Measurements from ENCODE around the gene SLC25A21.

The SLC25A21 gene

DNA sequence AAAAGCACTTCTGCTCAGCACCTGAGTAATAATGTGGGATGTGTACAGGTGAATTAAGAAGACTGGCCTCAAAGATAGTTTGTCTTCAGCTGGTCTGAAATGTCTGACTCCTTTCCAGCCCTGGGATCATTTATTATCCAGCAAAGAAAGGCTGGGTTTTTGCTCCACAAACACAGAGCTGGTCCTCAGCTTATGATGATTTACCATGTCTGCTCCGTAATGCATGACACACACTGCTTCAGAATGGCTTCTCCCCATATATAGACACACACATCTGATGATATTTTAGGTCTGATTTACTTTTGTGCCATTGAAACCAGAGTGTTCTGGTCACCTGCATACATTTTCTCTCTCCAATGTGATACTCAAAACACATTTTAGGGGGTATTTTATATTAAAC, 225.0 kb downstream of the SLC25A21 start:
- Histone ChIP-seq H3K36me3 (ENCODE audit: insufficient read depth, low read length) (no peaks in the 10 kb centered on the region), H3K27me3 (ENCODE audit: control insufficient read depth in 1 of 2, insufficient read depth in 2 of 2, low read length in 2 of 2) (no peaks in the 10 kb centered on the region), H3K4me3 (ENCODE audit: low read depth in 1 of 2, low read length in 2 of 2) (no peak overlapping the region), H3K4me1 (ENCODE audit: insufficient read depth, low read length) (no peaks in the 10 kb centered on the region), H3K27ac (ENCODE audit: low read depth, low read length) (no peak overlapping the region), H3K9me3 (ENCODE audit: low read length) (no peaks in the 10 kb centered on the region), H3K9ac (ENCODE audit: low read length) (no peak overlapping the region)

DNA sequence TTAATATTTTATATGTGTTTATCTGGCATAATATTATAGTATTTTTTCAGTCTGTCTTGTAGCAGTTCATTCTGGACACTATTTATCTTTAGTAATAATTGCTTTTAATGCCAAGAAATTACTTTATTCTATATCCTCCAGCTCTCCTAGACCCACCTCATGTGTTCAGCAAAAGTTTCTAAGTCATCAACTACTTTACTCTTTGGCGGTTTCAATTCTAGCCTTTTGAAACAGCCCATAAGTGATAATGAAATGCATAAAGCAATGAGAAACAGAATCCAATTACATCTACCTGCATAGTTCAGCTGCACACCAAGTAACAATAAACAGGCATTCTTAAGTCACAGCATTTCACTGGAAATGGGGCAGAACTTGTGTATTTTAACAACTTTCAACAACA, 225.5 kb downstream of the SLC25A21 start:
- Histone ChIP-seq H3K9me3 (ENCODE audit: low read length) (no peaks in the 10 kb centered on the region), H3K9ac (ENCODE audit: low read length) (no peak overlapping the region), H3K27ac (ENCODE audit: low read depth, low read length) (no peak overlapping the region), H3K36me3 (ENCODE audit: insufficient read depth, low read length) (no peaks in the 10 kb centered on the region), H3K4me3 (ENCODE audit: low read depth in 1 of 2, low read length in 2 of 2) (no peak overlapping the region), H3K4me1 (ENCODE audit: insufficient read depth, low read length) (no peaks in the 10 kb centered on the region), H3K27me3 (ENCODE audit: control insufficient read depth in 1 of 2, insufficient read depth in 2 of 2, low read length in 2 of 2) (no peaks in the 10 kb centered on the region)

DNA sequence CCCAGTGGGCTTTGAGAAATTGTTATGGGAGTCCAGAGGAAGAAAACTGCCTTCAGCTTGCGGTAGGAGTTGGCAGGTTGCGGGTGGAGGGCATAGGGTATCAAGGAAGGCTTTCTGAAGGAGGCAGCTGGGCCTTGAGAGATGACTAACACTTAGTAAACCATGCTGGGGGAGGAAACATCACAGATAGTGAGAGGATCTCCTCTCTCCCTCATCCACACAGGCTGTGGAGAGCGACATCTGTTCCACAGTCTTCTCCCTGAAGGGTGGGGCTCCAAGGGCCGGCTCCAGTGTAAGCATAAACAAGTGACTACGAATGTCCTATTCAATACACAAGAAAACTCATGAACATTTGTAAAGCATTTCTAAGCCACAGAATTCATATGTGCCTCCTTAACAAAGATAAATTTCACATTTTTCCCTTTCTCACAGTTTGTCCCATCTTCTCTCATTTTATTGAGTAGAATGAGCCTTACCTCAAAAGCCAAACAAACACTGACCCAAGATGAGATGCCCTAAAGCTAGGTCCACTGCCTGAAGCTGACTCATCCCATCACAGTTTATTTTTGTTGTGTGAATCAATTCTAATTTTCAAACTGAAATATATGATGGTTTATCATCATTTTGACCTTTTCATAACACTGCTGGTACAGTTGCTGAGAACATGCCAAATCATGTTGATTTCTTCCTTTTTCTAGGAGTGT, 227.9 kb downstream of the SLC25A21 start:
- Histone ChIP-seq H3K36me3 (ENCODE audit: insufficient read depth, low read length) (no peaks in the 10 kb centered on the region), H3K9ac (ENCODE audit: low read length) (no peak overlapping the region), H3K27me3 (ENCODE audit: control insufficient read depth in 1 of 2, insufficient read depth in 2 of 2, low read length in 2 of 2) (no peaks in the 10 kb centered on the region), H3K4me3 (ENCODE audit: low read depth in 1 of 2, low read length in 2 of 2) (no peak overlapping the region), H3K9me3 (ENCODE audit: low read length) (no peaks in the 10 kb centered on the region), H3K27ac (ENCODE audit: low read depth, low read length) (no peak overlapping the region), H3K4me1 (ENCODE audit: insufficient read depth, low read length) (no peaks in the 10 kb centered on the region)

DNA sequence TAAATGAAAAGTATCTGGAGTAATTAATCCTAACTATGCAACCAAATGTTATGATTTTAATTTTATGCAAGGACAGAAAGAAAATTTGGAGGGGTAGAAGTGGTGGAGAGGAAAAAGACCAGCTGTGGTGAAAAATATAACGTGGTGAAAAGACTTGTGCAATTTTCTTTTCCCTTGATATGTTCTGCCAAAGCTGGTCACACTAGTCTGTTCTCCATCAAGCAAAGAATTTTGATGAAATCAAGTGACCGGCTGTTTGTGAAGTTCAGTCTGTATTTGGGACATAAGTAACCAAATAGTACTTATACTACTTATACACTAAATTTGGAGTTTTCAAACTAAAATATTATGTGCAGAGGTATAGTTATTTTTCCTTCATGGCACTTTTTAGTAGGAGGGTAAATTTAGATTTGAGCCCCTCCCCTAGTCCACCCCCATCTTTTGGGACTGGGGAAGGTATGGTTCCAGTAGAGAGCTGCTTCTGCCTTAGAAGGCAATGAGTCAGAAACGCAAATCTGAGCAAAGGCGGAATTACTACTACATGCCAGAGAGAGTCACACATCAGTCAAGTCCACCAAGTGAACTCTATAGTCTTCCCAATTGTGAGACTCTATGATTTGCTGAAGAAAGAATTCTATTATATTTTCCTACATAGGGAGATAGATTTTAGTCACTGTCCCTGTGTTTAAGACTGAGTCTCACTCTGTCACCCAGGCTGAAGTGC, 229.7 kb downstream of the SLC25A21 start:
- no peak overlapping the region for H3K4me3 ChIP-seq (ENCODE audit: low read depth in 1 of 2, low read length in 2 of 2)
- no peak overlapping the region for H3K27ac ChIP-seq (ENCODE audit: low read depth, low read length)
- H3K27me3 ChIP-seq (ENCODE audit: control insufficient read depth in 1 of 2, insufficient read depth in 2 of 2, low read length in 2 of 2): no peaks in the 10 kb centered on the region
- H3K9me3 ChIP-seq (ENCODE audit: low read length): no peaks in the 10 kb centered on the region
- H3K9ac ChIP-seq (ENCODE audit: low read length): no peak overlapping the region
- no peaks in the 10 kb centered on the region for H3K36me3 ChIP-seq (ENCODE audit: insufficient read depth, low read length)
- H3K4me1 ChIP-seq (ENCODE audit: insufficient read depth, low read length): no peaks in the 10 kb centered on the region

DNA sequence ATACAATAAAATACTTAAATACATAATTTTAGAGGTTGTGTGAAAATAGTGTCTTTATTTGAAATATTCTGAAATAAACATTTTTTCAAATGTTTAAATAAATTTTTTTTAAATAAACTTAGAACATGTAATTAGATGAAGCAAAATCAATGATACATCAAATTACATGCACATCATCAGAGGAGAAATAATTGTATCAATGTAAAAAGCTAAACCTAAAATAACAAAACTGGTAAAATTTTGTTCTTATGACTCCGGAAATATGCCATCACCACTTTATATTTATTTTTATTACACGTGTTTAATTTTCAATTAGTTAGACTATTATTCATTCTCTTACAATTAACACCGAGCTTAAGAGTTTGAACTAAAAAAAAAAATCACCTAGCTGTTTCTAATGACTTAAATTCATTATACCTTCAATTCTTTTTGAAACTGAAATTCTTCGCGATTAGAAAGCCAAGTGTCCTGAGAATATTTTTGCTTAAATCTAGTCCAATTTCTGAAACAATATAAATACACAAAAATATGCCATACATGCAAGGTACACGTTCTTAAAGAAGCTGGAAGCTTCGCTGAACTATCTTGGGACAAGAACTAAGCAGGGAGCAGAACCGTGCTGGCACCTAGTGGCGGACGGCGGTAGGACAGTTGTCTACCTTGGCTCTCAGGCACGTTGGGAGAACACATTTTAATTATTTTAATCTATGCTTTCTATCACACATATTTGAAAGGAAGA, 230.5 kb downstream of the SLC25A21 start:
- no peak overlapping the region for H3K27ac ChIP-seq (ENCODE audit: low read depth, low read length)
- no peaks in the 10 kb centered on the region for H3K4me1 ChIP-seq (ENCODE audit: insufficient read depth, low read length)
- H3K27me3 ChIP-seq (ENCODE audit: control insufficient read depth in 1 of 2, insufficient read depth in 2 of 2, low read length in 2 of 2): no peaks in the 10 kb centered on the region
- H3K9me3 ChIP-seq (ENCODE audit: low read length): no peaks in the 10 kb centered on the region
- H3K9ac ChIP-seq (ENCODE audit: low read length): no peak overlapping the region
- no peak overlapping the region for H3K4me3 ChIP-seq (ENCODE audit: low read depth in 1 of 2, low read length in 2 of 2)
- H3K36me3 ChIP-seq (ENCODE audit: insufficient read depth, low read length): no peaks in the 10 kb centered on the region

DNA sequence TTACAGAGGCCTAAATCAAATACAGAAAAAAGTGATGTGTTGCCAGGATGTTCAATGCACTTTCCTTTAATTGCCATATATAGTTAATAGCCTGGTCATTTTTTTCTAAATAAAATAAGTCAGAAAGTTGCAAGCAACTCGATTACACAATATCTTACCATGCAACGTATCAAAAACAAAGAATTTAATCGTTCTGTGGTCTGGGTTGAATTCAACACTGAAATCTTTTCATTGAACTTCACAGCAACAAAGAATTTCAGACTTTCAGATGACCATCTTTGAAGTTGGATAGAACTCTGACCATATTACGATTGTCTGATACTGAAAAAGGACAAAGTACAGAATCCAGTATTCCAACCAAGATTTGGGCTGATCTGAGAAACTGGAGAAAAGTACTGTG, 231.9 kb downstream of the SLC25A21 start:
- Histone ChIP-seq H3K4me3 (ENCODE audit: low read depth in 1 of 2, low read length in 2 of 2) (no peak overlapping the region), H3K9me3 (ENCODE audit: low read length) (no peaks in the 10 kb centered on the region), H3K27ac (ENCODE audit: low read depth, low read length) (no peak overlapping the region), H3K27me3 (ENCODE audit: control insufficient read depth in 1 of 2, insufficient read depth in 2 of 2, low read length in 2 of 2) (no peaks in the 10 kb centered on the region), H3K9ac (ENCODE audit: low read length) (no peak overlapping the region), H3K4me1 (ENCODE audit: insufficient read depth, low read length) (no peaks in the 10 kb centered on the region), H3K36me3 (ENCODE audit: insufficient read depth, low read length) (no peaks in the 10 kb centered on the region)

DNA sequence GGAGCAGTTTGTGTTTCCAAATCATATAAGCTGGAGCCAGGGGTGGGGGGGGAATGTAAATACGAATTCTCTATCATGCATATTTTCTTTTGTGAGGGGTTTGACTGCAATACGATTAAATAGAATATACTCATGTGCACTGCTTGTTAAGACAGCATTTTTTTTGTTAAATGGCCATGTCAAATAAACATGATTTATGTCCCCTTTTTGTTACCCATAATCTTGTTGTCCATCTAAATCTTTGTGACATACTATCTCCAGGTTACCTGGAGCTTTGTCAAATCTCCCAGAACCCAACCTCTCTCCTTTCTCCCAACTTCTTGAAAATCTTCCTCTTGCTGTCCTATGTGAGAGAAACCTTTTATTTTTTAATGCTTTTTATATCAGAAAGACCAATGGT, 233.1 kb downstream of the SLC25A21 start:
- no peak overlapping the region for H3K9ac ChIP-seq (ENCODE audit: low read length)
- H3K27ac ChIP-seq (ENCODE audit: low read depth, low read length): no peak overlapping the region
- H3K36me3 ChIP-seq (ENCODE audit: insufficient read depth, low read length): no peaks in the 10 kb centered on the region
- no peak overlapping the region for H3K4me3 ChIP-seq (ENCODE audit: low read depth in 1 of 2, low read length in 2 of 2)
- H3K9me3 ChIP-seq (ENCODE audit: low read length): no peaks in the 10 kb centered on the region
- no peaks in the 10 kb centered on the region for H3K27me3 ChIP-seq (ENCODE audit: control insufficient read depth in 1 of 2, insufficient read depth in 2 of 2, low read length in 2 of 2)
- H3K4me1 ChIP-seq (ENCODE audit: insufficient read depth, low read length): no peaks in the 10 kb centered on the region

DNA sequence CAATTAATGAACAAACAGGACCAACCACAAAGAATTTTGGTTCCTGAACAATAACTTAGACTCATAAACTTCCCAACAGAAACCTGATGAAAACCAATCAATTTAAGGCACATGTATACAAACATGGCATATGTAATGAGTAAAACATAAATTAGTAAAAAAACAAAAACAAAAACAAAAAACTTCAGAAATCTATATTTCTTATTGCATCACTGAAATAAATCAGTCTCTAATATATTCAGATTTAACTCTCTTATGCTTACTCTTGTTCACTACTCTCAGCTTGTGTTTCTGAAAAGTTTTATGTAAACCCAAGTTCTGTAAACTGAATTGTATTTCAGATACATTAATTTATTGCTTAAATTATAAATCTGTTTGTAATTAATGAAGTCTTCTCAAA, 233.7 kb downstream of the SLC25A21 start:
- no peaks in the 10 kb centered on the region for H3K36me3 ChIP-seq (ENCODE audit: insufficient read depth, low read length)
- no peak overlapping the region for H3K27ac ChIP-seq (ENCODE audit: low read depth, low read length)
- no peaks in the 10 kb centered on the region for H3K27me3 ChIP-seq (ENCODE audit: control insufficient read depth in 1 of 2, insufficient read depth in 2 of 2, low read length in 2 of 2)
- no peaks in the 10 kb centered on the region for H3K9me3 ChIP-seq (ENCODE audit: low read length)
- H3K9ac ChIP-seq (ENCODE audit: low read length): no peak overlapping the region
- H3K4me3 ChIP-seq (ENCODE audit: low read depth in 1 of 2, low read length in 2 of 2): no peak overlapping the region
- no peaks in the 10 kb centered on the region for H3K4me1 ChIP-seq (ENCODE audit: insufficient read depth, low read length)

DNA sequence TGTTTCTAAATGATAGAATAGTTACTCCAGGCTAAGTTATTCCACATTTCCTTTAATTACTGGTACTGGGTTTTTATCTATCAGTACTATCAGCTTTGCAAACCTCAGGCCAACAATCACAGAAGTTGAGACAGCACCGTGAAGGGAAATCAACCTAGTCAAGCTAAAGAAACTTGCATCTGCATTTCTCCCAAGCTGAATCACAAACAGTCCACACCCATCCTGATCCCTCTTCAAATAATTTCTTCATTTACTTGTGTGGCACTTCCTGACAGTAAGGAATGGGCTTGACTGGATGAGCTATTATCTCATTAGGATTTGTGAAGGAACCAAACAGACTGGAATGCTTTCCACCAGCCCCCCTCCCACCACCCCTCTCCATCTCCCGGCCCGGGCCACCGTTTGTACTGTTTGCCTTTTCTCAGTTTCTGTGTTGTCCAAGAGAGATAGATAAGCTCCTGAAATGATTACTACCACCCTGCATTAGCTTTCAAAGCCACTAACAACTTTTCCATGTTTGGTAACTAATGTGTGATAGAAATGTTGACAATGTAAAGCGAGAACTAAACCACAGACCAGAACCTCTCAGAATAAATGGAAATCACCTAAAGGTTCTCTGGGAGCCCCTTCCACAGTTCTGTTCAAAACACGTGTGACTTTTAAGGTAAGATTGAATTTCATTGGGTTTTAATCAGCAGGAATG, 236.3 kb downstream of the SLC25A21 start:
- Histone ChIP-seq H3K27ac (ENCODE audit: low read depth, low read length) (no peak overlapping the region), H3K4me1 (ENCODE audit: insufficient read depth, low read length) (no peaks in the 10 kb centered on the region), H3K9me3 (ENCODE audit: low read length) (no peaks in the 10 kb centered on the region), H3K9ac (ENCODE audit: low read length) (no peak overlapping the region), H3K27me3 (ENCODE audit: control insufficient read depth in 1 of 2, insufficient read depth in 2 of 2, low read length in 2 of 2) (no peaks in the 10 kb centered on the region), H3K4me3 (ENCODE audit: low read depth in 1 of 2, low read length in 2 of 2) (no peak overlapping the region), H3K36me3 (ENCODE audit: insufficient read depth, low read length) (no peaks in the 10 kb centered on the region)

DNA sequence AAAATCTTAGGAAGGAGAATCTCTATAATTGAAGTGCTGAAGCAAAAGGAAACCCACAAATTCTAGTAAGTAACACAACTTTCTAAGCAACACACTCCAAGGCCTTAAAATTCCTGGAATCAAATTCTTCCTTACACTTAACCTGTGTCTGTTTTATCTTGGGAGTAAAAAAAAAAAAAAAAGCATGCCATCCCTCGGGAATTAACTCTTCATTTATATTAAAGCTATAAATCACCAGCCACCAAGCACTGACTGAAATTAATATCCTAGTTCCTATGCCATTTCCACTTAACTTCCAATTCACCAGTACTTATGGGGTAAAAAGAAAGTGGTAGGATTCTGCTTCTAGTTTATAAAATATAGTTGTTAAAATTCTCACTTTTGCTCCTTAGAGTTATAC, 238.1 kb downstream of the SLC25A21 start:
- no peak overlapping the region for H3K27ac ChIP-seq (ENCODE audit: low read depth, low read length)
- no peaks in the 10 kb centered on the region for H3K36me3 ChIP-seq (ENCODE audit: insufficient read depth, low read length)
- H3K9me3 ChIP-seq (ENCODE audit: low read length): no peaks in the 10 kb centered on the region
- no peaks in the 10 kb centered on the region for H3K27me3 ChIP-seq (ENCODE audit: control insufficient read depth in 1 of 2, insufficient read depth in 2 of 2, low read length in 2 of 2)
- no peak overlapping the region for H3K9ac ChIP-seq (ENCODE audit: low read length)
- no peak overlapping the region for H3K4me3 ChIP-seq (ENCODE audit: low read depth in 1 of 2, low read length in 2 of 2)
- no peaks in the 10 kb centered on the region for H3K4me1 ChIP-seq (ENCODE audit: insufficient read depth, low read length)

DNA sequence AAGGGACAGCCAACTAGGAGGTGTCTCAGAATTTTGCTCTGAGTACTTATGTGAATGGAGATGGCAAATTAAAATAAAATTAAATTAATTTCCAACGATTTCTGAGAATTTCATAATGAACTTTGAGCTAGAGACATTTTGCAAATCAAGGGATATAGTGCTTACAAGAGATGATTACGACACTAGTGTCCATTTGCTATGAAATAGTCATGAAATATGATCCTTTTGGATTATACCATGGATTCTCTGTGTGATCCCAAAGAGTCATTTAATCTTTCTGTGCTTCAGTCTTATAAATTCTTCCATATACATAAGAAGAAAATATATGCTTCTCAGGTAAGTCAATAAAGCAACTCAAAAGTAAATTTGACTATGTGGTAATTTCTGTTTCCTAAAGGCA, 240.6 kb downstream of the SLC25A21 start:
- no peaks in the 10 kb centered on the region for H3K36me3 ChIP-seq (ENCODE audit: insufficient read depth, low read length)
- no peak overlapping the region for H3K27ac ChIP-seq (ENCODE audit: low read depth, low read length)
- H3K9me3 ChIP-seq (ENCODE audit: low read length): no peaks in the 10 kb centered on the region
- H3K27me3 ChIP-seq (ENCODE audit: control insufficient read depth in 1 of 2, insufficient read depth in 2 of 2, low read length in 2 of 2): no peaks in the 10 kb centered on the region
- H3K4me1 ChIP-seq (ENCODE audit: insufficient read depth, low read length): no peaks in the 10 kb centered on the region
- no peak overlapping the region for H3K4me3 ChIP-seq (ENCODE audit: low read depth in 1 of 2, low read length in 2 of 2)
- no peak overlapping the region for H3K9ac ChIP-seq (ENCODE audit: low read length)
